Esophagus squamous epithelium (tissue), 4 donors: ENCODE results near the gene CEP85L.

Experiments
- CTCF ChIP-seq, 6 experiments: fragments of 450-650 bp in 4 of 6; fragments of 200-600 bp in 2 of 6; sonication (generic) in 2 of 6; IDR thresholded peaks; one replicate each; pipeline ENCODE4 v1.5.1; 2016 to 2019; ENCODE audit warnings: antibody characterized with exemption in 6 of 6, mild to moderate bottlenecking in 4 of 6, moderate library complexity in 4 of 6
- POLR2A ChIP-seq, 4 donors: fragments of 450-650 bp; IDR thresholded peaks; one replicate each; pipeline ENCODE4 v1.6.1; 2017; ENCODE audit warnings: antibody characterized with exemption in 4 of 4, mild to moderate bottlenecking in 4 of 4, moderate library complexity in 3 of 4

- TF ChIP-seq CTCF (IDR thresholded peaks at IDR 0.05) (no peak), POLR2A (IDR thresholded peaks at IDR 0.05) (no peak)
These were observed 184.2 kb downstream of the CEP85L start for GRCh38 chr6:118467181-118467580.
